GM18861 (cell line): ENCODE results near the gene SCAF4.
"Not testable (repeated sequence)": the region's sequence is repeated elsewhere in the genome, so short reads cannot be mapped to it uniquely, and the experiment has no call there.

ENCODE experiments used
- ATAC-seq: cut with Tn5 transposase; IDR thresholded peaks from one replicate; pipeline ENCODE4 v1.9.1; 2021; ENCODE audit not compliant: unreplicated experiment

Gene SCAF4

DNA sequence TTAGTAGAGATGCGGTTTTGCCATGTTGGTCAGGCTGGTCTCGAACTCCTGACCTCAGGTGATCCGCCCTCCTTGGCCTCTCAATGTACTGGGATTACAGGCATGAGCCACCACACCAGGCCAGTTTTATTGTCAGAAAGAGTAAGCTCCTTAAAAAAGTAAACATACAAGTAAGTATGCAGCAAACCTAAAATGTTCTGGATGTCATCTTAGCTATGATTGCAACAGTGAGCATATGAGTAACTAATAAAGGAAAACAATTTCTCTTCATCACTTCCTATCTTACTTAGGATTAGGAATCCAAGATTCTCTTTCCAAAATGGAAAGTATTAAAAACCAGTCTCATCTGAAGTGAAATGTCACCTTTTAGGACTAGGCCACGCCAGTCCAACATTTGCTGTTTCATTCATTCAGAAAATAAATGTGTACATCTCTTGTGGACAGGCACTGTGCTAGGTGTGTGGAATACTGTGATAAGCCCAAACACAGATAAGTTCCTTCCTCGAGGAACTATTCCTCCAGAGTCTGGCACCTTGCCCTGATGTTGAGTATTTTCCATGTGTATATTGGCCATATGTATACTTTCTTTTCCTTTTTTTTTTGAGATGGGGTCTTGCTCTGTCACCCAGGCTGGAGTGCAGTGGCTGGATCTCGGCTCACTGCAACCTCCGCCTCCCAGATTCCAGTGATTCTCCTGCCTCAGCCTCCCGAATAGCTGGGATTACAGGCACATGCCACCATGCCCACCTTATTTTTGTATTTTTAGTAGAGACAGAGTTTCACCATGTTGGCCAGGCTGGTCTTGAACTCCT, 5.9 kb upstream of the SCAF4 start:
- not testable (repeated sequence) for ATAC-seq

DNA sequence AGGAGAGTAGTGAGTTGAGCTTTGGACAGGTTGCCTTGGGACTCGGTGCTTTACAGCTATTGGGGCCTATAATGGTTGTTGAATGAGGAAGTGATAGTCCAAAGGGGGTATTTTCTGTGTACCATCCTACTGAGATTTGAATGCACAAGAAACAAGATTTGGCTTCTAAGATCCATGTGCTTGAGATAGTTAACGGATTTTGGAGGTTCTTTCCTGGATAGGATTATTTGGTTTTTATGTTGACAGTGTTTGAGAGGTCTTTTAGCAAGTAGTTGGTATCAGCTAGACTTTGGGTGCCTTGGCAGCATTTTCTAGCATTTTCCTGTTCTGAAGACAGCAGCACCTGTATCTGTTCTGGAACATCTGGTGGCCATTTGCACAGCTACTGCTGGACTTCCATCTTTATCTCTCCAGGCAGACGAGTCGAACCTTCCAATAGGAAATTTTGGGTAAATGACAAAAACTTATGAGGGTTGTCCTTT, 3.6 kb upstream of the SCAF4 start:
- no peak for ATAC-seq

DNA sequence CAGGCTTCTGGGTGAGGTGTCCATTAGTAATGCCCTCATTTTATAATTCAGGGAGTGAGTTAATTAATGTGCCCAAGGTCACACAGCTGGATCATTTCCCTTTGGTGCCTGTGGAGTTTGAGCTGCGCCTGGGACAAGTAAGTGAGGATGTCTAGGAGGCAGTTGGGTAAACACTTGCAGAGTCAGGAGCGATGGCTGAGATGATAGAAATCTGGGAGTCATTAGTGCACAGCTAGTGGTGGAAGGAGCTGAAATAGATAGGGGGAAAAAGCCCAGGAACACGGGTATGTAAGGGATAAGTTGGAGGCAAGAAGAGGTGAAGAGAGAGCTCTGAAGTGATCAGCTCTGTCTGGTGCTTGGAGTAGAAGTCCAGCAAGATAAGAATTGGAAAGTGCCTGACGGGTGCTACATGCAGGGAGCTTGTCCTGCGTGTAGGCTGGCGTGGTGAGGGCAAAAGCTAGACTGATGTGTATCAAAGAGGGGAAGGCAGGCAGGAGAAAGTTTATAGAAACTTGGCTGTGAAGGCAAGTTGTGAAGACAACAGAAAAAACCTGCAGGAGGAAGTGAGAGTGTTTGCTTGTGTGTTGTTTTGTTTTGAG, 1.7 kb upstream of the SCAF4 start:
- ATAC-seq = no peak

DNA sequence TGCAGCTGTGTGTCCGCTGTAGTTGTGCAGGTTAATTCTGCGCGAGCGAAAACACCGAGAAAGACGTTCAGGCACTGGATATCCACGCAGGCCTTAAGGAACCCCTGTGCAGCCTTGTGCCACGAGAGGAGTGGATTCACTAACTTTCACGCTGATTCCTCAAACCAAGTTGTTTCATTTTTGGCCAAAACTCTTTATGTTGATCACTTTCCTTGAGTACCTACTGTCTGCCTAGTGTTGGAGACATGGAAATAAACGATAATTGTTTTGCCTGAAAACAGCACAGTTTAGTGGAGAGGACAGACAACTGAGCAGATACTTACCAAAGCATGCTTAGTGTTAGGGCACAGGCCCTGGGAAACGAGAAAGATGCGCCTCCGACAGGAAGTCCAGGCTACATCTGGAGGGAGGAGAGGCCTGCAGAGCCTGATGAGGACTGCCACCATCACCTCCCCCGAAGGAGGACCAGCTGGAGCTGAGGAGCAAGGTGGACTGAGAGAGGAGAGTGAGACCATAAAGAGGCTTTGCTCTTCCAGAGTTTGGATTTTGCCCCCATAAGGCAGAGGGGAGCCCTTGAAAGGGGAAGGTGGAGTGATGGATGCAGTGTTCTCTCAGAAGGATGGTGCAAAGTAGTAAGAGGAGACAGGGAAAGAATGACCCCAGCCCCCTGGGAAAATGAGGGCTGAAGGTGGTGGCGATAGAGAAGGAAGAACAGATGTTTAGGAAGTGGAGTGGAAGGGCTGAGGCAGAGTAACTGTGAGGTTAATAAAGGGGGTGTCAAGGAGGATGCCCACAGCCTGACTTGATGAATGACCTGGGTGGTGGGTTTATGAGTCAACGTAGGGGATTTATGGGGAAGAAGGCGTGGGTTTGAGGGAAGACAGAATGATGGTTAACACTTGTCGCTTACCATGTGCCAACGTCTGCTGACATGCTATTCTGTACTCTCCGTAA, 956 bp upstream of the SCAF4 start:
- ATAC-seq = no peak

DNA sequence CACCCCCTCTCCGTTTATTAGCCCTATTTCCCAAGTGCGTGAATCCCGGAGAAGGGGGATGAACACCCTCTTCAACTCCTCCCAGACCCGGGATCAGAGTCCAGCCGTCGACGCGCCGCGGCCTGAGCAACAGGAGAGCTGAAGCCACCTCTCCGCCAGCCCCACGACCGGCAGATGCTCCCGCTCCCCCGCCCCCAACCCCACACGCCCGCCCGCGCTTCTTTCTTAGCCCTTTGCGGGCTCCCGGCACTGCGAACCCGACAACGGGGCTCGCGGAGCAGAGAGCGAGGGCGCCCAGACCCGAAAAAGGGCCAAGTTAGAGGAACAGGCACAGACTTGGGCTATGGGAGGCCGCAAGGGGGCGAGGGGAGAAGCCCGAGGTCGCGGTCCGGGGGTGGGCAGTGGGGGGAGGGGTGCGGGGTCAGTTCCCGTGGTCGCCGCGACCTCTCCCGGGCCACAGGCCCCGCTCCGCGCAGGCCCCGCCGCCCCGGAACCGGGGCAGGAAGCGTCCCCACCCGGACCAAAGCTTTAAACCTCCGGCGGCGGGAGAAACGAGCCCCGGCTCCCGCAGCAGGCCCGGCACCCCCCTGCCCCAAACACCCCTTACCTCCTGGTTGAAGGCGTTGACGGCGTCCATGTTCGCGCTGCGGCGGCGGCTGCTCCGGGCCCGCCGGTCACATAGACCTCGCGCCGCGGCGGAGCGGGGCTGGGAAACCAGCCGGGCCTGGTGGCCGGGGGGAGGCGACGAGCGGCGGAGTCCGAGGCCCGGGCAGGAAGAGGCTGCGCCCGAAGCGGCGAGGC, 662 bp downstream of the SCAF4 start:
- ATAC-seq = no peak

DNA sequence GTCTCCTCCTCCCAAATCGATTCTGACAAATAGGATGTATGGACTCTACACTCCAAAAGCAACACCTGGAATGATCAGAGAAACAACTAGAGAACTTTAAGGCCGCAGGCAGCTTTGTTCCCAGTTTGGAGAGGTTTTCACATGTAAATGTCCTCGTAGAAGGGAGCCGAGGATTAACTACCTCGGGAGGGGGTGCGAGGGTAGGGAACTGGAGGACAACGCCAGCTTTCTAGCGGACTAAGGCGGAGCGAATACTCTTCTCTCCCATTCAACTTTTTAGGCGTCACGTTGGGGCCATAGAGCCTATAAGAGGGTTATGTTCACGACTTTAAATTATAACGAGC, 1.2 kb downstream of the SCAF4 start:
- ATAC-seq = no peak

DNA sequence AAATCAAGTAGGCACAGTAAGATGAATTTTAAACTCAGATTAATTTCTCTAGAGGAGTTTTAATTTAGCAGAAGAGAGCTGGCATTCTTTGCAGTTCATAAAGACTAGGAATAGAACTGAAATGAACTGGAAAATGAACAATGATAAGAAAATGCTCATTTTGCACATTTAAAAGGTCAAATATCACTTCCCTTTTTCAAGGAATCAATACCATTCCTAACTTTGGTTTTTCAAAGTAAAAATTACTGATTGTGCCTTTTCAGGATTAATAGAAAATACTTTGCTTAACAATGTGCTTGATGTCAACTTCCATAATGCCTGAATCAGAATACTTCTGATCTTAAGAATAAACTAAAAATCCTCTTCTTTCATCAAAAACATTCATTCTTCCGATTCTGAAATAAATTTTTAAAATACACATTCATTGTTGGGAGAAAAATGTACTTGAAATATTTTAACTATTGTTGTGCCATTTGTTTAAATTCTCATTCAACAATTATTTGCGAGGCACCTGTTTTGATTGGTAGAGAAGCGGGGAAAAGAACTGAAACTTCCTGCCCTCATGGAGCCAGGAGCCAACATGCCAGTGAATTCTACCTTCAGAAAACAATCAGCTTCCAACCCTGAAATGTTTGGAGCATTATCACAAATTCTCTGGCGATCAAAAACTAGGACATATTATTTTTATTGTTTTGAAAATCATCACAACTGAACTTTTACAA, 2.1 kb downstream of the SCAF4 start:
- no peak for ATAC-seq

DNA sequence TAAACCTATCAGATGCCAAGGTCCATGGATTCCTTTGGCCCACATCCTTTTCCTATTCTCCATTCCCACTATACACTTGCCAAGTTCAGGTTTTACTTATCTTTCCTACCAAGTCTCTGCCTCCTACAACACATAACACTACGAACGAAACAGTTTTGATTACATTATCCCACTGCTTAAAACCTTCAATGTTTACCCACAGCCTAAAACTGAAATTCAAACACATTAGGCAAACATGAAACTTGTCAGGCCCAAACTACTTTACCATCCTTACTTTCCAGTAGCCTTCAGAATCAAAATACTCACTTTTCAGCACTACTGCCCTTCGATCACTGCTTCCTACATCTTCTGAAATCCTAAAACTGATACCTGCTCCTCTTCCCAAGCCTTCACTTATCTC, 3.0 kb downstream of the SCAF4 start:
- ATAC-seq = no peak

DNA sequence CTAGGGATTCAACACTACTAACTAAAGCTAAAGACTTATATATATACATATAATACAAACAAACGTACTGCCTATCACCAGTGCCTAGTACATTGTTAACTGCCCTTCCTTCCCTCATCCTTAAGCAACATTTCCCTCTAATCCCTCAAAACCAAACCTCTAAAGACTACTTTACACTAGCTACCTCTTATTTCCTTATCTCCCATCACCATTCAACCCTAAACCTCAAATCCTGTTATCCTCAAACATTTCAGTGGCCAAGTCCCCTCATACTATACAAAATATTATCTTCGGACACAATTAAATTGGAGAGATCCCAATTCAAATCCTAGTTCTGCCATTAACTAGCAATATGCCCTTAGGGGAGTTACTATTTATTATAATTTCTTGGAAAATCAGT, 3.7 kb downstream of the SCAF4 start:
- no peak for ATAC-seq

DNA sequence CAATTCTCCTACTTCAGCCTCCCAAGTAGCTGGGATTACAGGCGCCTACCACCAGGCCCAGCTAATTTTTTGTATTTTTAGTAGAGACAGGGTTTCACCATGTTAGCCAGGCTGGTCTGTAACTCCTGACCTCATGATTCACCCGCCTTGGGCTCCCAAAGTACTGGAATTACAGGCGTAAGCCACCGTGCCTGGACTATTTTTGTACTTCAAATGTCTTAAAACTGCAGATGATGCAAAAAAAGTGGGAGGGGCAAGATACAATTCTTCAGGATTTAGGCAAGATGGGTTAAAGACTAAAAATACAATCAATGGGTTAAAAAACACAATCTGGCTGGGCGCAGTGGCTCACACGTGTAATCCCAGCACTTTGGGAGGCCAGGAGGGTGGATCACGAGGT, 4.7 kb downstream of the SCAF4 start:
- no peak for ATAC-seq

DNA sequence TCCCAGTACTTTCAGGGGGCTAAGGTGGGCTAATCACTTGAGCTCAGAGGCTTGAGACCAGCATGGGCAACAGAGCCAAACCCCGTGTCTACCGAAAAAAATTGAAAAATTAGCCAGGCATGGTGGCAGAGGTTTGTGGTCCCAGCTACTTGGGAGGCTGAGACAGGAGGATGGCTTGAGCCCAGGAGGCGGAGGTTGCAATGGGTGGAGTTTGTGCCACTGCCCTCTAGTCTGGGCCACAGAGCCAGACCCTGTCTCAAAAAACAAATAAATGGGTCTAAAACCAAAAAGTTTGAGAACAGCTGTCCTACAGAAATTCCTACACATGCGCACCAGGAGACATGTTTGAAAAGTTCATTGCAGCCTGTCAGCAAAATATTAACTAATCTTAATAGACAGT, 5.5 kb downstream of the SCAF4 start:
- ATAC-seq = no peak

DNA sequence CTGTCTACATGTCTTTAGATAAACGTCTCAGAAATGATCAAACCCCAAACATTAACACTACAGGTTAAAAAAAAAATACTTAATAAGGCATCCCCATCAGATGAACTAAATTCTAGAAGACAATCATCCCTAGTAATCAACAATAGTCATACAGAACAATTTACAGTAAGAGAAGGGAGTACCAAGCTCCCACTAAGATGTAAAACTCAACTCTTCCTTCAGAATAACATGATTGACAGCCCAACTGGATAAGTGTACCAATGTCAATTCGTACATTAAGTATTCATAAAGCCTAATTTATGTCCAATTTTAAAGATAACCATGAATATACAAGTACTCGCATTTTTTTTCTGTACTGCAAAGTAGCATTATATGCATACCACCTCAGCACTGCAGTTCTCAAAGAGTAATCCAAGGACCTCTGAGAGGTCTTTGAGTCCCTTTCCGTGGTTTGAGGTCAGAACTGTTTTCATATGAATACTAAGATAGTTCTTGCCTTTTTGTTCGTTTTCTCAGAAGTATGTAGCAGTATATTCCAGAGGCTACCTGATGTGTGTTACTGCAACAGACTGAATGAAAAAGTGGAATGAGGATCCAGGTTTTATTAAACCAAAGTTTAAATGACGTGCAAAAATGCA, 6.6 kb downstream of the SCAF4 start:
- ATAC-seq = no peak

DNA sequence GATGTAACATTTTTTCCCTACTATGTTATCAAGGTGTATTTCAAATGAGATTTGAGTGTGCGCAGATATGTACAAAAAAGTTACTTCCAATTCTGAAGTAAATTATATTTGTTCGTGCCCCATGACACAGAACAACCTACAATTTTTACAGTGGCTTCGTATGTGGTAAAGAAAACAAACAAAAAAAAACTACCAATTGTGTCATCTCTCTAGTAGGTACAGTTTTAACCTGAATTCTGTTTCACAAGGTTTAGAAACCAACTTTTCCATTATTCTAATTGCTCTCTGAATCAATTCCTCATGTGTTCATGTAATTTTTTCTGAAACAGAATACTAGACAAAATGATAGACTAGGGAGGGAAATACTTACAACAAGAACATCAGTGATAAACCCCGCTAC, 7.4 kb downstream of the SCAF4 start:
- no peak for ATAC-seq

DNA sequence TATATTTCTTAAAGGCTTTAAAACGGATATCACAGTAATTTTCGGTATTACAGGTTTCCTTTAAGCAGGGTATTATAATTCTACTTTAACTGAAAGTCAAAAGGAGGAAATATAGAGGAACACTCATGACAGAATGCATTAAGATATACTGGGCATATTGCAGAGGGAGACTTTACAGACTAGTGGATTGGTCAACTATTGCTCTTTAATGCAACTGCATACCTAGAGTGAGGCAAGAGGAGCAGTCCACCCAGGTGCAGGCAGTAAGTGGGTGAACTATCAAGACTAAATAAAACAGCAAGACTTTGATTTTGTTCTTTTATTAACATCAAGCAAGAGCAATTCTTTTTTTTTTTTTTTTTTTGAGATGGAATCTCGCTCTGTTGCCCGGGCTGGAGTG, 10.5 kb downstream of the SCAF4 start:
- ATAC-seq = no peak

DNA sequence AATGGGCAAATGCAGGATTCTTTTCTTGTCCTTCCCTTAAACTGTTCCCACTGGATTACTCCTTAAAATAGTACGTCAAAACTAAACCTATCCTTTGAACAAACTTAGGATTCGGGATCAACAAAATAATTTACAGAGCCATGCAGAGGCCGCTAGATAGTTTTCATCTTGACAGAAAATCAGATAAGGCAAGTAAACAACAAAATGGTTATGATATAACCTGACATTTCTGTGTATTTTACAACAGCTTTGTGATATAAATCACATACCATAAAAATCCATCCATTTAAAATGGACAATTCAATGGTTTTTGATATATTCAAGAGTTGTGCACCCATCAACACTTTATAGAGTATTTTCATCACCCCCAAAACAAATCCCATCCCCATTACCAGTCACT, 11.2 kb downstream of the SCAF4 start:
- no peak for ATAC-seq

DNA sequence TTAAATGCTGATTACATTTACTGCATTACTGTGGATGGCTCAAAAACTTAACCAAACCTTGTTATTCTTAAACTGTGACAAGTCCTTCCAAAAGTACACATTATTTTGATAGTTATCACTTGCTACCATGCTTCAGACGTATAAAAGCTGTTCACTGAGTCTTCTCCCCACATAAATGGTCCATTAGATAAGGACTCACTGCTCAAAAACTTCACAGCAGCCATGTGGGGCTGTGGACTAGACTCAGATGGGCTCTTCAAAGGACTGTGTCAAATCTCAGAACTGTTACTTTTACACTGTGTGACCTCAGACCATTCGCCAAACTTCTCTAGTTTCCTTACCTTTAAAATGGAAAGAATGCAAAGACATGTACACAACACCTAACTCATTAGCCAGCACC, 11.6 kb downstream of the SCAF4 start:
- ATAC-seq = no peak

DNA sequence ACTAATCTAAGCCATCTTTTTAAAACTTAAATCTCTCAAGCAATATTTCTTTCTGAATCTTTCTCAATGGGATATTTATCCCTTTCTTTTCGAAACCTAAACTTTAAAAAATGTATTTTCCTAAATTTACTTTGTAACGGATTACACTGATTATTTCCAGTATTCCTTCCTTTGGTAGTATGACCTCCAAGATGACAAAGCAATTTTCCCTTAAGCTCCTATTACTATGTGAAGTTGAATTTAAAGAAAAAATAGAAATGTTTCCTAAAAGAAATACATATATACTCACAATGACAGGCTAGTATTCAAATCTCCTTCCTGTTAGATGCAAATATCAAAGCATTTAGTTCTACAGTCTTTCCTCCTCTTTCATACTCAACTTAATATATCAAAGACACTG, 15.8 kb downstream of the SCAF4 start:
- no peak for ATAC-seq

DNA sequence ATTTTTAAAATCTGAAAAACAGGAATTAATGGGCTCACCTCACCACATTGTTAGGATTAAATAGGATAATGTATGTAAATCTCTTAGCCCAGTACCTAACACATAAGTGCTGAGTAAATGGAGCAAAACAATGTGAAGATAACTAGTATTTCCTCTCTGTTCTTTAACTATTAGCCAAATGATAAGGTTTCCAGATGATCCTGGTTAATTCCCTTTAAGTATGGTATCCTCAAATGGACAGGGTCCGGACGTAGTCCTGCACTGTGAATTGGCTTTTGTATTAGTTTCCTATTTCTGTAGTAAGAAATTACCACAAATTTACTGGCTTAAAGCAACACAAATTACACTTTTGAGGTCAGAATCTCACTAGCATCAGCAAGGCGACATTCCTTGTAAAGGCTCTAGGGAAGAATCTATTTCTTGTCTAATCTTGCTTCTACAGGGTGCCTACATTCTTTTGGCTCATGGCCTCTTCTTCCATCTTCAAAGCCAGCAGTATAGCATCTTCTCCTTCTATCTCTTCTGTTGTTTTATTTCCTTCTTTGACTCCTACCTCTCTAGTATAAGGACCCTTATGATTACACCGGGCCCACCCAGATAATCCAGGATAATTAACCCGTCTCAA, 17.1 kb downstream of the SCAF4 start:
- ATAC-seq = no peak

DNA sequence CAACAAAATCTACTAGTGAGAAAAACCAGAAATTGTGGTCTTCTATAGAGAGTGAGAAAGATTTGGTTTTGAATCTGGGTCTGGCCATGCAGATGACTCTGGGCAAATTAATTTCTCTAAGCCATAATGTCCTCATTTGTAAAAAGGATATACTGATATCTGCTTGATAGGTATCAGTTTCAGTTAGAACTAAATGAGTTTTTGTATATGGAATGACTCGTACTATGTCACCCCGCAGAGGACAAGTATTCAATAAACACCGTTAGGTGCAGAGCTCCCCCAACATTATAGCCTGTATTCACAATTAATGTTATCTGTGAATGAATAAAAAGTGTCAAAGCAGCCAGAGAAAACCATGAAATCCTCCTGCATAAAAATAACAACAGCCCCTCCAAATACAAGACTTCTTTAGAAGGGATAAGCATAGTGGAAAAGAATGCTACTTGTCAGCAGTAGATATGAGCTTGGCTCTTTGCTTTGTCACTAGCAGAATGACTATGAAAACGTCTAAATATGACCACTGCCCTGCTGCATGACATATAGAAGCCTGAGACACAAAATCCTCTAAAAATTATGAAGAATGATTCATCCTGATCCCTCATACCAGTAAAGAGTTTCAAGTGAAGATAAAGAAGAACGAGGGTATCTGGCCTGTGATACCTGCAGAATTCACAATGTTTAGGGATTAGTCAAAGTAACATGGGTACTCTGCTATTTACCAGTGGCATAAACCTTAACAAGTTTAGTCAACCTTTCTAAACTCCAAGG, 17.8 kb downstream of the SCAF4 start:
- ATAC-seq = no peak
